HepG2 (cell line): ENCODE results near the gene CD7. TPM values are rescaled to one million over a fixed set of nuclear protein-coding genes. Genes with fewer than 3 reads are reported as not detected.

Source experiments
- CEBPB ChIP-seq: IDR thresholded peaks from 2 replicates; pipeline ENCODE4 v1.6.1; 2011; ENCODE audit warnings: low read depth, low read length, improper control_type of control experiment, borderline replicate concordance
- CHD2 ChIP-seq: IDR thresholded peaks from 2 replicates; pipeline ENCODE4 v1.6.1; 2011; ENCODE audit warnings: low read depth, low read length, improper control_type of control experiment
- CHD4 ChIP-seq: fragments of 200-600 bp; sonication (generic); IDR thresholded peaks from 2 replicates; pipeline ENCODE4 v1.7.0; 2017; ENCODE audit warnings: mild to moderate bottlenecking, low read length, borderline replicate concordance
- DNMT3B ChIP-seq: conservative IDR thresholded peaks from 2 replicates; pipeline ENCODE4 v1.6.1; 2016; ENCODE audit warnings: missing biosample characterization, control low read depth
- ELF4 ChIP-seq: sonication (generic); formaldehyde crosslinking; IDR thresholded peaks from 2 replicates; pipeline ENCODE4 v1.5.0; 2020; ENCODE audit warnings: missing genetic modification reagents, mild to moderate bottlenecking, moderate library complexity, borderline replicate concordance
- HOXA3 ChIP-seq: sonication (generic); formaldehyde crosslinking; IDR thresholded peaks from 2 replicates; pipeline ENCODE4 v1.5.0; 2020; ENCODE audit warnings: missing genetic modification reagents
- KAT7 ChIP-seq: IDR thresholded peaks from 2 replicates; pipeline ENCODE4 v1.6.1; 2018; ENCODE audit warnings: borderline replicate concordance, missing compliant biosample characterization
- KAT8 ChIP-seq: IDR thresholded peaks from 2 replicates; pipeline ENCODE4 v1.6.1; 2016; ENCODE audit warnings: missing genetic modification reagents, missing compliant biosample characterization
- KDM6A ChIP-seq: IDR thresholded peaks from 2 replicates; pipeline ENCODE4 v1.6.1; 2016; ENCODE audit warnings: low read depth
- MIXL1 ChIP-seq: IDR thresholded peaks from 2 replicates; pipeline ENCODE4 v1.6.1; 2016
- MYNN ChIP-seq: sonication (generic); formaldehyde crosslinking; IDR thresholded peaks from 2 replicates; pipeline ENCODE4 v1.4.0; 2020; ENCODE audit warnings: mild to moderate bottlenecking, low read depth, missing genetic modification reagents
- NFIC ChIP-seq: IDR thresholded peaks from 2 replicates; pipeline ENCODE4 v1.6.1; 2012; ENCODE audit warnings: mild to moderate bottlenecking, low read length, inconsistent platforms
- PAWR ChIP-seq: sonication (generic); formaldehyde crosslinking; IDR thresholded peaks from 2 replicates; pipeline ENCODE4 v1.4.0; 2020; ENCODE audit warnings: missing genetic modification reagents, mild to moderate bottlenecking, borderline replicate concordance
- SMARCC2 ChIP-seq: fragments of 450-650 bp; IDR thresholded peaks from 2 replicates; pipeline ENCODE4 v1.6.1; 2017; ENCODE audit warnings: antibody characterized with exemption, mild to moderate bottlenecking
- SRY ChIP-seq: sonication (generic); formaldehyde crosslinking; IDR thresholded peaks from 2 replicates; pipeline ENCODE4 v1.8.0; 2022; ENCODE audit warnings: mild to moderate bottlenecking, missing genetic modification reagents
- ZFP36L2 ChIP-seq: sonication (generic); formaldehyde crosslinking; IDR thresholded peaks from 2 replicates; pipeline ENCODE4 v1.4.0; 2020; ENCODE audit warnings: missing genetic modification reagents
- ZNF160 ChIP-seq: sonication (generic); formaldehyde crosslinking; IDR thresholded peaks from 2 replicates; pipeline ENCODE4 v1.8.0; 2022; ENCODE audit warnings: mild to moderate bottlenecking, inconsistent platforms, missing genetic modification reagents
- ZNF292 ChIP-seq: sonication (generic); formaldehyde crosslinking; IDR thresholded peaks from 2 replicates; pipeline ENCODE4 v1.8.1; 2022; ENCODE audit warnings: mild to moderate bottlenecking, low read depth, missing genetic modification reagents, borderline replicate concordance
- ZNF354B ChIP-seq: sonication (generic); formaldehyde crosslinking; IDR thresholded peaks from 2 replicates; pipeline ENCODE4 v1.8.0; 2022; ENCODE audit warnings: mild to moderate bottlenecking, missing genetic modification reagents
- ZNF549 ChIP-seq: sonication (generic); formaldehyde crosslinking; IDR thresholded peaks from 2 replicates; pipeline ENCODE4 v1.5.0; 2020; ENCODE audit warnings: missing genetic modification reagents
- ZNF839 ChIP-seq: sonication (generic); formaldehyde crosslinking; IDR thresholded peaks from 2 replicates; pipeline ENCODE4 v1.4.0; 2020; ENCODE audit warnings: missing genetic modification reagents, mild to moderate bottlenecking, borderline replicate concordance
- polyA plus RNA-seq, 8 experiments: library from polyadenylated mRNA; depleted of rRNA in 3 of 8; stranded (reverse) in 7 of 8; unstranded in 1 of 8; fragments of >200 nt; fragmentation: Illumina TruSeq in 4 of 8; extraction: Trizol in 4 of 8; gene quantifications; 2 replicates each; pipeline versions ENCODE4 v1.2.1 to v1.2.3, GENCODE V29; 2011 to 2016; ENCODE audit warnings: low read depth in 4 of 8, missing spikeins in 1 of 8, mixed read lengths in 1 of 8; ENCODE audit not compliant: insufficient read depth in 1 of 8
- total RNA-seq, 5 experiments: library from RNA; depleted of rRNA; stranded (reverse); fragments of >200 nt; fragmentation: Illumina TruSeq; extraction: Trizol; gene quantifications; 2 replicates each; pipeline ENCODE4 v1.2.3, GENCODE V29; 2016; ENCODE audit warnings: low read depth in 1 of 5
- TF ChIP-seq, protein P1 (sequence below): sonication (generic); formaldehyde crosslinking; IDR thresholded peaks from 2 replicates; pipeline ENCODE4 v1.9.0; 2021; ENCODE audit warnings: mild to moderate bottlenecking, missing genetic modification reagents
- TF ChIP-seq, protein P2 (sequence below): sonication (generic); formaldehyde crosslinking; IDR thresholded peaks from 2 replicates; pipeline ENCODE4 v1.8.1; 2023; ENCODE audit warnings: mild to moderate bottlenecking, moderate library complexity, missing genetic modification reagents
- TF ChIP-seq, protein P3 (sequence below): IDR thresholded peaks from 2 replicates; pipeline ENCODE4 v1.6.1; 2016; ENCODE audit warnings: low read depth, borderline replicate concordance

CD7 gene
- total and polyA plus RNA-seq, 2 of the 13 experiments (the other 11 are each of a cell fraction or from before 2014, with no cell fraction given): 67.6 to 76.4 TPM

DNA sequence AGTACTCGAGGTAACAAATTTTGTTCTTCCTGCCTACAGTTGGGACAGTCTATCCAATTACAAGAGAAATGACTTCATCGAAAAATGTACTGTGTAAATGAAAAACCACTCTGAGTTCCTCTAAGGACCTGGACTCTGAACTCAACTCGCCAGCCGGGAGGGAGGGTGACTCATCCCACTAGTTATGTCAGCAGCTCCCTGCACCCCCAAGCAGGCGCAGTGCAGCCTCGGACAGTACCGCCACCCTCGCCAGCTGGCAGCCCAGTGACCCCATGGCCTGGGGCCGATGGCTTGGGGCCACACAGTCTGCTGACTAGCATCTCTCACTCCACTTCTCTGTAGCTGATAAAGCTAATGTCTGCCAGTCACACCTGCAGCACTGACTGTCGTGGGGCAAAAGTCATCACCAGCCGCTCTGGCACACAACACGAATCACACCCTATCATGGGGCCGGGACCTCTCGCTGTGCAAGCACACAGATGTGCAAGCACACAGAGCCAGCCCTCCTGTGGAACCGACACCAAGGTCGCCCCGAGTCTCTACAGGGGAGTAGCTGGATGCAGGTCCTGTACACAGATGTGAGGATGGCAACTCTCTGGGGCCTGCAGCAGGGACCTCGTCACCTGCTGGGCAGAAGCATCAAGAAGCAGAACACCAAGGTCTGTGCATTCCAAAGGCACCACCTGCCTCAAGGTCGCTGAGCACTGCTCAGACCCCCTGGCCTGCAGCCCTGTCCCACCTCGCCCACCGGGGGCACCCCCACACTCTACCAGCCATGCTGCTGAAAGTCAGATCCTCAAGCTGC is 49.6 kb downstream of the CD7 start (continued):
- TF ChIP-seq, protein P1, sequence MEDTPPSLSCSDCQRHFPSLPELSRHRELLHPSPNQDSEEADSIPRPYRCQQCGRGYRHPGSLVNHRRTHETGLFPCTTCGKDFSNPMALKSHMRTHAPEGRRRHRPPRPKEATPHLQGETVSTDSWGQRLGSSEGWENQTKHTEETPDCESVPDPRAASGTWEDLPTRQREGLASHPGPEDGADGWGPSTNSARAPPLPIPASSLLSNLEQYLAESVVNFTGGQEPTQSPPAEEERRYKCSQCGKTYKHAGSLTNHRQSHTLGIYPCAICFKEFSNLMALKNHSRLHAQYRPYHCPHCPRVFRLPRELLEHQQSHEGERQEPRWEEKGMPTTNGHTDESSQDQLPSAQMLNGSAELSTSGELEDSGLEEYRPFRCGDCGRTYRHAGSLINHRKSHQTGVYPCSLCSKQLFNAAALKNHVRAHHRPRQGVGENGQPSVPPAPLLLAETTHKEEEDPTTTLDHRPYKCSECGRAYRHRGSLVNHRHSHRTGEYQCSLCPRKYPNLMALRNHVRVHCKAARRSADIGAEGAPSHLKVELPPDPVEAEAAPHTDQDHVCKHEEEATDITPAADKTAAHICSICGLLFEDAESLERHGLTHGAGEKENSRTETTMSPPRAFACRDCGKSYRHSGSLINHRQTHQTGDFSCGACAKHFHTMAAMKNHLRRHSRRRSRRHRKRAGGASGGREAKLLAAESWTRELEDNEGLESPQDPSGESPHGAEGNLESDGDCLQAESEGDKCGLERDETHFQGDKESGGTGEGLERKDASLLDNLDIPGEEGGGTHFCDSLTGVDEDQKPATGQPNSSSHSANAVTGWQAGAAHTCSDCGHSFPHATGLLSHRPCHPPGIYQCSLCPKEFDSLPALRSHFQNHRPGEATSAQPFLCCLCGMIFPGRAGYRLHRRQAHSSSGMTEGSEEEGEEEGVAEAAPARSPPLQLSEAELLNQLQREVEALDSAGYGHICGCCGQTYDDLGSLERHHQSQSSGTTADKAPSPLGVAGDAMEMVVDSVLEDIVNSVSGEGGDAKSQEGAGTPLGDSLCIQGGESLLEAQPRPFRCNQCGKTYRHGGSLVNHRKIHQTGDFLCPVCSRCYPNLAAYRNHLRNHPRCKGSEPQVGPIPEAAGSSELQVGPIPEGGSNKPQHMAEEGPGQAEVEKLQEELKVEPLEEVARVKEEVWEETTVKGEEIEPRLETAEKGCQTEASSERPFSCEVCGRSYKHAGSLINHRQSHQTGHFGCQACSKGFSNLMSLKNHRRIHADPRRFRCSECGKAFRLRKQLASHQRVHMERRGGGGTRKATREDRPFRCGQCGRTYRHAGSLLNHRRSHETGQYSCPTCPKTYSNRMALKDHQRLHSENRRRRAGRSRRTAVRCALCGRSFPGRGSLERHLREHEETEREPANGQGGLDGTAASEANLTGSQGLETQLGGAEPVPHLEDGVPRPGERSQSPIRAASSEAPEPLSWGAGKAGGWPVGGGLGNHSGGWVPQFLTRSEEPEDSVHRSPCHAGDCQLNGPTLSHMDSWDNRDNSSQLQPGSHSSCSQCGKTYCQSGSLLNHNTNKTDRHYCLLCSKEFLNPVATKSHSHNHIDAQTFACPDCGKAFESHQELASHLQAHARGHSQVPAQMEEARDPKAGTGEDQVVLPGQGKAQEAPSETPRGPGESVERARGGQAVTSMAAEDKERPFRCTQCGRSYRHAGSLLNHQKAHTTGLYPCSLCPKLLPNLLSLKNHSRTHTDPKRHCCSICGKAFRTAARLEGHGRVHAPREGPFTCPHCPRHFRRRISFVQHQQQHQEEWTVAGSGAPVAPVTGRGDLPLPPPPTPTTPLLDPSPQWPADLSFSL (CRISPR knock-in tag): no peak
- TF ChIP-seq PAWR (CRISPR knock-in tag) (no peak), ZNF354B (no peak; the same call in 1 of the 2 replicates), KAT7 (CRISPR knock-in tag) (peak; percentile 95), ZFP36L2 (CRISPR knock-in tag) (no peak), ZNF549 (CRISPR knock-in tag) (no peak), CHD4 (peak; percentile 88; the same call in 1 of the 2 replicates), DNMT3B (CRISPR knock-in tag) (no peak; the same call in 1 of the 2 replicates), SMARCC2 (no peak; the same call in 1 of the 2 replicates), ZNF160 (CRISPR knock-in tag) (peak; percentile 94), HOXA3 (peak; percentile 96), CEBPB (peak; percentile 6; the same call in 1 of the 2 replicates), KDM6A (CRISPR knock-in tag) (peak; percentile 93), ZNF839 (CRISPR knock-in tag) (peak; percentile 88; the same call in 1 of the 2 replicates), NFIC (no peak), MYNN (CRISPR knock-in tag) (0 out of 2 replicates have a peak, but pooled peaks have one; percentile 64), KAT8 (peak; percentile 84), CHD2 (peak; percentile 49; the same call in 1 of the 2 replicates), ZNF292 (CRISPR knock-in tag) (peak; percentile 95), SRY (CRISPR knock-in tag) (peak; percentile 88; the same call in 1 of the 2 replicates), MIXL1 (CRISPR knock-in tag) (peak; percentile 94), ELF4 (CRISPR knock-in tag) (no peak)
- TF ChIP-seq, protein P2, sequence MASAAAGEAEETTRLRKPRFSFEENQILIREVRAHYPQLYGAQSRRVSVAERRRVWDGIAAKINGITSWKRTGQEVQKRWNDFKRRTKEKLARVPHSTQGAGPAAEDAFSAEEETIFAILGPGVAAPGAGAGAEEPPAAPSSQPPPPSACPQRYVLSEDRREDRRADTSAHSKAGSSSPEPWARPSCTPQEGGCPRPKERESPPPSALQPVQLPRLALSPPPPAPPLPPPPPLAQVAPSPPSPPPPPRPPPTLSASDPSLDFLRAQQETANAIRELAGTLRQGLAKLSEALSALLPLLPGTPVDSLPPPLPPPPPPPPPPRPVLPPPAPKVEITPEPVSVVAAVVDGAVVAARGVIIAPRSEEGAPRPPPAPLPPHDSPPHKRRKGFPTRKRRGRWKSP (CRISPR knock-in tag): peak; percentile 87
- TF ChIP-seq, protein P3, sequence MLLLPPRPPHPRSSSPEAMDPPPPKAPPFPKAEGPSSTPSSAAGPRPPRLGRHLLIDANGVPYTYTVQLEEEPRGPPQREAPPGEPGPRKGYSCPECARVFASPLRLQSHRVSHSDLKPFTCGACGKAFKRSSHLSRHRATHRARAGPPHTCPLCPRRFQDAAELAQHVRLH (CRISPR knock-in tag): peak; percentile 82
